Keratinocyte (primary cell): Measurements from ENCODE around the gene TNS1. TPM values are rescaled to one million over a fixed set of nuclear protein-coding genes. Genes with fewer than 3 reads are reported as not detected.

ENCODE experiments used
- DNase-seq: peaks from one replicate; pipeline ENCODE4 v3.0.0-alpha.2; 2011; ENCODE audit warnings: low read depth, missing footprints, low spot score
- FAIRE-seq: peaks from 2 replicates; lab custom pipeline; 2011; peaks lifted over from hg19 to GRCh38; lab: Jason Lieb, UNC
- H2AFZ ChIP-seq: 2 replicates; pipeline ENCODE4 v1.6.0; 2012; ENCODE audit warnings: low read length, control low read depth, inconsistent platforms; ENCODE audit not compliant: control insufficient read depth
- H3K27ac ChIP-seq: 2 replicates; pipeline ENCODE4 v1.5.1; 2011; ENCODE audit warnings: low read length; ENCODE audit not compliant: control insufficient read depth, insufficient read depth
- H3K27me3 ChIP-seq: 3 replicates; pipeline ENCODE4 v1.6.0; 2011; ENCODE audit warnings: low read length; ENCODE audit not compliant: control insufficient read depth, insufficient read depth; ENCODE audit errors: extremely low read depth
- H3K36me3 ChIP-seq, 2 experiments: 2 replicates in 1 of 2; 3 replicates in 1 of 2; pipeline ENCODE4 v1.5.1; 2011; ENCODE audit warnings: low read length in 2 of 2, mild to moderate bottlenecking in 1 of 2; ENCODE audit not compliant: control insufficient read depth in 2 of 2, insufficient read depth in 2 of 2; ENCODE audit errors: extremely low read depth in 1 of 2
- H3K4me1 ChIP-seq: 3 replicates; pipeline ENCODE4 v1.5.1; 2011; ENCODE audit warnings: low read length; ENCODE audit not compliant: control insufficient read depth, insufficient read depth; ENCODE audit errors: extremely low read depth
- H3K4me2 ChIP-seq: 3 replicates; pipeline ENCODE4 v1.6.0; 2011; ENCODE audit warnings: low read depth, low read length; ENCODE audit not compliant: control insufficient read depth, insufficient read depth; ENCODE audit errors: extremely low read depth
- H3K4me3 ChIP-seq, 3 experiments: fragments of 200-600 bp in 1 of 3; sonication (generic) in 1 of 3; 2 replicates in 2 of 3; 3 replicates in 1 of 3; pipeline ENCODE4 v1.5.1; 2011 to 2016; ENCODE audit warnings: low read length in 3 of 3, mild to moderate bottlenecking in 3 of 3, control low read depth in 2 of 3, inconsistent platforms in 1 of 3, low read depth in 1 of 3, mixed read lengths in 1 of 3, mixed run types in 1 of 3, moderate library complexity in 1 of 3; ENCODE audit not compliant: control insufficient read depth in 2 of 3, insufficient read depth in 2 of 3; ENCODE audit errors: extremely low read depth in 1 of 3
- H3K79me2 ChIP-seq: 2 replicates; pipeline ENCODE4 v1.6.0; 2012; ENCODE audit warnings: low read length; ENCODE audit not compliant: control insufficient read depth, insufficient read depth
- H3K9ac ChIP-seq: 3 replicates; pipeline ENCODE4 v1.6.0; 2011; ENCODE audit warnings: low read length; ENCODE audit not compliant: control insufficient read depth, insufficient read depth; ENCODE audit errors: extremely low read depth
- H3K9me1 ChIP-seq: 3 replicates; pipeline ENCODE4 v1.6.0; 2011; ENCODE audit warnings: low read length; ENCODE audit not compliant: control insufficient read depth, insufficient read depth; ENCODE audit errors: extremely low read depth
- H3K9me3 ChIP-seq: 2 replicates; pipeline ENCODE4 v1.5.1; 2012; ENCODE audit warnings: low read depth, low read length; ENCODE audit not compliant: control insufficient read depth
- H4K20me1 ChIP-seq: 3 replicates; pipeline ENCODE4 v1.6.0; 2011; ENCODE audit warnings: low read length; ENCODE audit not compliant: control insufficient read depth, insufficient read depth; ENCODE audit errors: extremely low read depth
- CTCF ChIP-seq, 3 experiments: IDR thresholded peaks in 1 of 3; conservative IDR thresholded peaks in 1 of 3; optimal IDR thresholded peaks in 1 of 3; 2 replicates in 2 of 3; 3 replicates in 1 of 3; pipeline versions ENCODE3 to v1.5.1; 2011; ENCODE audit warnings: low read length in 3 of 3, mild to moderate bottlenecking in 3 of 3, moderate library complexity in 2 of 3, control low read depth in 1 of 3, inconsistent platforms in 1 of 3; ENCODE audit not compliant: insufficient read depth in 2 of 3; ENCODE audit errors: extremely low read depth in 1 of 3
- EZH2 ChIP-seq: IDR thresholded peaks from one replicate; pipeline ENCODE4 v1.6.1; 2012; ENCODE audit warnings: inconsistent platforms, mild to moderate bottlenecking, low read length, moderate library complexity
- dilution Hi-C: fragments of 300-500 bp; cut with MboI; formaldehyde crosslinking; loops from one replicate; pipeline ENCODE4 v1.7.0; 2020; ENCODE audit warnings: low sequenced_read_pairs; ENCODE audit not compliant: extremely low pct_ligation_motif_present
- polyA plus RNA-seq, 5 experiments: library from polyadenylated mRNA; depleted of rRNA in 3 of 5; stranded (reverse) in 3 of 5; stranded (forward) in 1 of 5; unstranded in 1 of 5; fragments of >200 nt; gene quantifications; 1 replicate in 1 of 5; 2 replicates in 3 of 5; 3 replicates in 1 of 5; pipeline versions ENCODE4 v1.2.1 to v1.2.3, GENCODE V29; 2011 to 2012; ENCODE audit warnings: missing spikeins in 2 of 5, low read depth in 1 of 5, low replicate concordance in 1 of 5

The TNS1 gene
- polyA plus RNA-seq, 1 donor (not counting 4 experiments of a cell fraction or from before 2014, with no cell fraction given) = 2.5 TPM

- Histone ChIP-seq H3K4me3 (no peak overlapping the region), H3K4me1 (no peaks in the 10 kb centered on the region), H3K36me3 (no peaks in the 10 kb centered on the region), H3K4me2 (no peak overlapping the region), H2AFZ (no peak overlapping the region), H3K79me2 (no peaks in the 10 kb centered on the region), H3K9me3 (no peaks in the 10 kb centered on the region), H3K27ac (no peak overlapping the region), H3K9me1 (no peaks in the 10 kb centered on the region), H3K27me3 (peaks cover 9% of the 10 kb centered on the region), H3K9ac (no peak overlapping the region), H4K20me1 (no peaks in the 10 kb centered on the region)
- FAIRE-seq = no peak
- DNase-seq = no peak
- dilution Hi-C loops = no loop called here
- TF ChIP-seq CTCF (optimal IDR thresholded peaks at IDR 0.05 in 1 of 3, IDR thresholded peaks at IDR 0.05 in 1 of 3, conservative IDR thresholded peaks at IDR 0.05 in 1 of 3; ENCODE audit: extremely low read depth in 1 of 3, insufficient read depth in 2 of 3, low read length in 3 of 3) (peak in 2 of 3 experiments; percentile 9 to 11), EZH2 (no peak)
Measured at GRCh38 chr2:217880287-217880889, 122.4 kb downstream of the TNS1 start.

GRCh38 chr2:217878915-217879590 is 123.7 kb downstream of the TNS1 start:
- dilution Hi-C loops = no loop called here
- Histone ChIP-seq H3K9ac (no peak overlapping the region), H3K27ac (no peak overlapping the region), H3K27me3 (peaks cover 9% of the 10 kb centered on the region), H3K4me3 (no peak overlapping the region), H3K9me3 (no peaks in the 10 kb centered on the region), H3K79me2 (no peaks in the 10 kb centered on the region), H4K20me1 (no peaks in the 10 kb centered on the region), H3K36me3 (no peaks in the 10 kb centered on the region), H3K4me1 (no peaks in the 10 kb centered on the region), H3K4me2 (no peak overlapping the region), H2AFZ (no peak overlapping the region), H3K9me1 (no peaks in the 10 kb centered on the region)
- FAIRE-seq (no peak), DNase-seq (no peak)
- TF ChIP-seq CTCF (optimal IDR thresholded peaks at IDR 0.05 in 1 of 3, IDR thresholded peaks at IDR 0.05 in 1 of 3, conservative IDR thresholded peaks at IDR 0.05 in 1 of 3; ENCODE audit: extremely low read depth in 1 of 3, insufficient read depth in 2 of 3, low read length in 3 of 3) = no peak
